Stomach (tissue), 9 donors: ENCODE data around the gene SMPDL3A. TPM values are rescaled to one million over a fixed set of nuclear protein-coding genes. Genes with fewer than 3 reads are reported as not detected.

Experiments
- DNase-seq, 2 donors: peaks; one replicate each; pipeline versions ENCODE4 v3.0.0 to v3.0.0-alpha.2; 2013 to 2019
- H3K27ac ChIP-seq, 5 donors: fragments of 200-600 bp in 4 of 5; sonication (generic) in 4 of 5; one replicate each; pipeline ENCODE4 v1.5.1; 2013 to 2019; ENCODE audit warnings: mild to moderate bottlenecking in 1 of 5, moderate library complexity in 1 of 5
- H3K27me3 ChIP-seq, 3 donors: fragments of 200-600 bp; sonication (generic); one replicate each; pipeline ENCODE4 v1.5.1; 2017 to 2019; ENCODE audit warnings: mixed run types in 1 of 3
- H3K36me3 ChIP-seq, 4 donors: fragments of 200-600 bp; sonication (generic); 1 replicate in 3 of 4; 2 replicates in 1 of 4; pipeline ENCODE4 v1.5.1; 2016 to 2019
- H3K4me1 ChIP-seq, 4 donors: fragments of 200-600 bp; sonication (generic); one replicate each; pipeline ENCODE4 v1.5.1; 2016 to 2019
- H3K4me3 ChIP-seq, 4 donors: fragments of 200-600 bp; sonication (generic) in 3 of 4; one replicate each; pipeline ENCODE4 v1.5.1; 2016 to 2019; ENCODE audit warnings: mild to moderate bottlenecking in 1 of 4
- H3K9me3 ChIP-seq, 4 donors: fragments of 200-600 bp; sonication (generic); one replicate each; pipeline ENCODE4 v1.5.1; 2016 to 2019
- EP300 ChIP-seq: sonication (generic); formaldehyde crosslinking; IDR thresholded peaks from one replicate; pipeline ENCODE4 v1.6.1; 2017; ENCODE audit warnings: antibody characterized with exemption
- POLR2A ChIP-seq, 4 donors: fragments of 450-650 bp; IDR thresholded peaks; one replicate each; pipeline ENCODE4 v1.6.1; 2016; ENCODE audit warnings: antibody characterized with exemption in 4 of 4, control low read depth in 2 of 4, mild to moderate bottlenecking in 1 of 4, moderate library complexity in 1 of 4
- POLR2AphosphoS5 ChIP-seq, 3 donors: sonication (generic); formaldehyde crosslinking; IDR thresholded peaks; one replicate each; pipeline ENCODE4 v1.6.1; 2016; ENCODE audit warnings: antibody characterized with exemption in 3 of 3
- WGBS, 5 donors: extraction: QIAGEN DNeasy Blood & Tissue Kit in 3 of 5; methylation state at CpG; one replicate each; pipeline versions ENCODE4 v1.1.5 to v1.1.7; 2013 to 2018; 5-methylcytosine and 5-hydroxymethylcytosine counted together
- intact Hi-C: fragments of 100-400 bp; cut with DNase I; formaldehyde crosslinking; loops from one replicate; pipeline ENCODE4 v1.15.1; 2023; ENCODE audit warnings: low total_unique reads
- polyA plus RNA-seq, 3 donors: library from polyadenylated mRNA; stranded (reverse); fragments of 200-250 nt; gene quantifications; one replicate each; pipeline ENCODE4 v1.2.3, GENCODE V29; 2013
- total RNA-seq, 5 donors: library from RNA; depleted of rRNA; stranded (reverse); fragments of >200 nt; gene quantifications; one replicate each; pipeline versions ENCODE4 v1.1.0 to v1.2.3, GENCODE V29; 2014 to 2016
- TF ChIP-seq, protein P1 (sequence below), 7 experiments: fragments of 450-650 bp in 4 of 7; fragments of 200-600 bp in 3 of 7; sonication (generic) in 3 of 7; IDR thresholded peaks; one replicate each; pipeline ENCODE4 v1.5.1; 2016 to 2019; ENCODE audit warnings: antibody characterized with exemption in 7 of 7, control low read depth in 2 of 7, mild to moderate bottlenecking in 1 of 7
- donor health status: healthy with polysubstance abuse.
- donor health status: Bipolar disorder and iron deficiency.
- donor health status: healthy.

SMPDL3A gene
- total and polyA plus RNA-seq, 8 donors, result 4.5 to 34.2 (median 16.7) TPM

DNA sequence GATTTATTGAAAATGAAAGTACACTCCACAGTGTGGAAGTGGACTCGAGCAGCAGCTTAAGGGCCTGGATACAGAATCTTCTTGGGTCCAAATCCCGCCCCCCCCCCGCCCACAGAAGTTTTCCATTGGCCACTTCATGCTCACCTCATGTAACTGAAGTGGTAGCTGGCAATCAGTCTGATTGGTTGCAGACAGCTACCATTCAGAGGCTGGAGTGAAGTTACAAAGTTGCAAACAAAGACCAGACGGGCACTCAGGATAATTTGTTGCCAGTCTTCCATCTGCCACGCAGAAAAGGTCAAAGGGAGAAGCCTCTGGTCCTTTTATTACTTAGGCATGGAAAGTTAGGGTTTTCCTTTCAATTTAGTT is 35.4 kb upstream of the SMPDL3A start:
- TF ChIP-seq POLR2A (IDR thresholded peaks at IDR 0.05) (no peak), EP300 (no peak), POLR2AphosphoS5 (IDR thresholded peaks at IDR 0.05) (no peak)
- TF ChIP-seq, protein P1, sequence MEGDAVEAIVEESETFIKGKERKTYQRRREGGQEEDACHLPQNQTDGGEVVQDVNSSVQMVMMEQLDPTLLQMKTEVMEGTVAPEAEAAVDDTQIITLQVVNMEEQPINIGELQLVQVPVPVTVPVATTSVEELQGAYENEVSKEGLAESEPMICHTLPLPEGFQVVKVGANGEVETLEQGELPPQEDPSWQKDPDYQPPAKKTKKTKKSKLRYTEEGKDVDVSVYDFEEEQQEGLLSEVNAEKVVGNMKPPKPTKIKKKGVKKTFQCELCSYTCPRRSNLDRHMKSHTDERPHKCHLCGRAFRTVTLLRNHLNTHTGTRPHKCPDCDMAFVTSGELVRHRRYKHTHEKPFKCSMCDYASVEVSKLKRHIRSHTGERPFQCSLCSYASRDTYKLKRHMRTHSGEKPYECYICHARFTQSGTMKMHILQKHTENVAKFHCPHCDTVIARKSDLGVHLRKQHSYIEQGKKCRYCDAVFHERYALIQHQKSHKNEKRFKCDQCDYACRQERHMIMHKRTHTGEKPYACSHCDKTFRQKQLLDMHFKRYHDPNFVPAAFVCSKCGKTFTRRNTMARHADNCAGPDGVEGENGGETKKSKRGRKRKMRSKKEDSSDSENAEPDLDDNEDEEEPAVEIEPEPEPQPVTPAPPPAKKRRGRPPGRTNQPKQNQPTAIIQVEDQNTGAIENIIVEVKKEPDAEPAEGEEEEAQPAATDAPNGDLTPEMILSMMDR (IDR thresholded peaks at IDR 0.05), result no peak
- H3K27me3 ChIP-seq, result no peaks in the 10 kb centered on the region
- WGBS, 5 donors, result 49 to 59% (median 54%) methylated on average over 5 of the region's 5 CpGs
- peak overlapping the region in 2 of 4 donors; percentile 6 to 20 for H3K4me3 ChIP-seq
- H3K4me1 ChIP-seq, result no peaks in the 10 kb centered on the region
- no peaks in the 10 kb centered on the region for H3K9me3 ChIP-seq
- no peak for DNase-seq
- peak overlapping the region in 1 of 5 donors; percentile 18 for H3K27ac ChIP-seq
- no peaks in the 10 kb centered on the region for H3K36me3 ChIP-seq
- intact Hi-C loops, result no loop called here

DNA sequence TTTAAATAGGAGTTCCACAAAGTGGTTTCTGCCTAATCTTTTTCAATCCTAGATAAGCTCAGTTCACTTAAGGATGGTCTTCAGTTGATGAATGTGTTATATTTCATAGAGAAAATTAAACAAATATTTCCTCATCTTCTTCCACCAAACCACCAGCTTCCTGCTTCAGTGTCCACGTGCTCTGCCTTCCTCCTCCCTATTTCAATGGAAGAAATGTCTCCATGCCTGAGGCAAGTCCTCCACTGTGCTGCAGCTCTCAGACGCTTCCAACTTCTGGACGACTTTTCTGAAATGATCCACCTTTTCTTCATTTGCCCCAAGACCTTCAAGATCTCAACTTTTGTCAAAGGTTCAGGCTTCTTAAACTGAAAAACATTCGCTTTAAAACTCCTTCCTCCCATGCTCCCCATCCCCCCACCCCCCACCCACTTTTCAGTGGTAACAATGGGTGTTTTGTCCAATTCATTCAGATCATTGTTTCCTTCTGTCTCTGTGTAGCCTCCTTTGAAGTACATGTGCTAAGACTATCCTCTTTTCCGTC is 34.8 kb upstream of the SMPDL3A start:
- DNase-seq, result no peak
- TF ChIP-seq POLR2AphosphoS5 (IDR thresholded peaks at IDR 0.05), result no peak
- no peak for TF ChIP-seq EP300
- TF ChIP-seq, protein P1 (IDR thresholded peaks at IDR 0.05), result no peak
- no peak for TF ChIP-seq POLR2A (IDR thresholded peaks at IDR 0.05)
- Histone ChIP-seq H3K9me3 (no peaks in the 10 kb centered on the region), H3K27ac (peak overlapping the region in 1 of 5 donors; percentile 18), H3K4me1 (no peaks in the 10 kb centered on the region), H3K36me3 (no peaks in the 10 kb centered on the region), H3K4me3 (peak overlapping the region in 1 of 4 donors; percentile 6), H3K27me3 (no peaks in the 10 kb centered on the region)
- intact Hi-C loops, result no loop called here
- WGBS, 5 donors, result 77 to 85% (median 78%) methylated on average over 5 of the region's 5 CpGs

DNA sequence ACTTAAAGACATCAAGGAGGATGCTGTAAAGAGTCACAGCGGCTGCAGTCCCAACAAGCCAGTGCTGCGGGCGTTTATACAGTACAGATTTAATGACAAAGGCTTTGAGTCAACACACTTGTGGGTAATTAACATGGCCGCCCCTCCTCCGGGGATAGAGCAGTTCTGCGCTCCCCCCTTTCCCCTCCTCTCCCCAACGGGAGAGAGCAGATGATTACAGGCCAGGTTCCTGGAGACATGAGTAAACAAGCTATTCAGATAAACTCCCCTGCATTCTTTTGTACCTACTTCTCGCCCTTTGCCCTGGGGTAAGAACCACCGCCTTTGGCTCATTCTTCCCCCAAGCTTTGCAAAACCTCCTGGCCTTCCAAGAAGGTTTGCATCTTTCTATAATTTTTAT is 33.2 kb upstream of the SMPDL3A start:
- Histone ChIP-seq H3K36me3 (no peaks in the 10 kb centered on the region), H3K4me1 (no peaks in the 10 kb centered on the region), H3K27me3 (no peaks in the 10 kb centered on the region), H3K27ac (no peak overlapping the region), H3K4me3 (no peak overlapping the region), H3K9me3 (no peaks in the 10 kb centered on the region)
- TF ChIP-seq, protein P1 (IDR thresholded peaks at IDR 0.05), result no peak
- TF ChIP-seq POLR2AphosphoS5 (IDR thresholded peaks at IDR 0.05) (no peak), POLR2A (IDR thresholded peaks at IDR 0.05) (no peak), EP300 (no peak)
- intact Hi-C loops, result no loop called here
- no peak for DNase-seq
- 54 to 68% (median 67%) methylated on average over 9 of the region's 9 CpGs for WGBS, 5 donors

DNA sequence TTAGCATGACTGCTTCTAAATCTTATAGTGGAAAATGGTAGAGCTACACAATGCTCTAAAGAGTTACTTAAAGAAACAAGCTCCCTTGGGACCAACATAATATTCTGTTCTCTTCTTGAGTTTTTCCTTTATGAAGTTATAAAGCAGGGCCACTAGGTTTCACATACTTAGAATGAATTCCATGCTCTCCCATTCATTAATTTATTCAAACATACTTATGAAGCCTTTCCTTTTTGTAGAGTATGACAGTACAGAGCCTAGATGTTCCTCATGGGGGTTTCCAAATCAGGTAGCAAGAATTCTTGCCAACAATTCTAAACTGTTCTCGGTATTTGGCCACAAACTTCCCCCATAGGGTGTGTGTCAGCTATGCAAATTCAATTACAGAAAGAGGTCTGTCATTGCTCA is 30.1 kb upstream of the SMPDL3A start:
- no peaks in the 10 kb centered on the region for H3K4me1 ChIP-seq
- no peak for TF ChIP-seq EP300
- TF ChIP-seq POLR2A (IDR thresholded peaks at IDR 0.05), result no peak
- no peak for TF ChIP-seq POLR2AphosphoS5 (IDR thresholded peaks at IDR 0.05)
- TF ChIP-seq, protein P1 (IDR thresholded peaks at IDR 0.05), result no peak
- no peak for DNase-seq

More for the DNA sequence above, 30.1 kb upstream of the SMPDL3A start:
- WGBS, 5 donors, result 40 to 63% (median 51%) methylated on average over 1 of the region's 1 CpG
- Histone ChIP-seq H3K27me3 (no peaks in the 10 kb centered on the region), H3K9me3 (no peaks in the 10 kb centered on the region), H3K36me3 (no peaks in the 10 kb centered on the region), H3K27ac (no peak overlapping the region), H3K4me3 (no peak overlapping the region)
- intact Hi-C loops, result no loop called here
